ENCODE measurements around the gene GALNS. TPM values are rescaled to one million over a fixed set of nuclear protein-coding genes. Genes with fewer than 3 reads are reported as not detected.

Gene GALNS
- total RNA-seq, 1 experiment from 2014 or later, result 81.6 TPM

- no peak overlapping the region for H3K27ac ChIP-seq (ENCODE audit: low read length)
- in situ Hi-C loops (cut with HindIII; ENCODE audit: low pct_unique_long_range_greater_than_20kb, low sequenced_read_pairs), result no loop called here
- ATAC-seq, result no peak
These were observed 38.2 kb downstream of the GALNS start for GRCh38 chr16:88818575-88818874.

GRCh38 chr16:88817785-88818574 lies 38.8 kb downstream of the GALNS start:
- BruUV-seq (replicated peaks), result no TSS peak
- Histone ChIP-seq H3K4me3 (ENCODE audit: low read depth in 2 of 2, low read length in 2 of 2) (no peak overlapping the region), H3K27me3 (ENCODE audit: control insufficient read depth, insufficient read depth, low read length) (no peaks in the 10 kb centered on the region), H3K9me3 (ENCODE audit: control insufficient read depth, insufficient read depth, low read depth, low read length) (no peaks in the 10 kb centered on the region), H3K4me1 (ENCODE audit: control insufficient read depth, insufficient read depth, low read length) (no peaks in the 10 kb centered on the region; the same call in 1 of the 2 replicates), H3K36me3 (ENCODE audit: control insufficient read depth, insufficient read depth, low read length) (no peaks in the 10 kb centered on the region), H3K27ac (ENCODE audit: low read length) (no peak overlapping the region)
- DNase-seq (ENCODE audit: low read depth, low spot score) (no peak), ATAC-seq (no peak)
- no peak for TF ChIP-seq CTCF (IDR thresholded peaks at IDR 0.05)
- no peak for TF ChIP-seq REST (IDR thresholded peaks at IDR 0.05; ENCODE audit: insufficient read depth in 1 of 2, low read depth in 2 of 2, low read length in 1 of 2)
- TF ChIP-seq POLR2AphosphoS5 (IDR thresholded peaks at IDR 0.05; ENCODE audit: low read depth, low read length), result no peak; the same call in 1 of the 2 replicates
- TF ChIP-seq SIN3A (IDR thresholded peaks at IDR 0.05; ENCODE audit: borderline replicate concordance, insufficient read depth, low read depth, low read length), result no peak
- no peak for TF ChIP-seq TCF7L2 (IDR thresholded peaks at IDR 0.05; ENCODE audit: low read depth, low read length)
- intact Hi-C loops (cut with micrococcal nuclease; ENCODE audit: unreplicated experiment), result loop anchor here (10.0 kb wide), 1 partner anchor 347 kb away; no protein-coding TSS in a partner anchor
- in situ Hi-C loops (cut with HindIII; ENCODE audit: low pct_unique_long_range_greater_than_20kb, low sequenced_read_pairs), result no loop called here
- ChIA-PET CTCF (no interaction called here), POLR2A (no interaction called here)

More at GRCh38 chr16:88818575-88818874, 38.2 kb downstream of the GALNS start:
- no peaks in the 10 kb centered on the region for H3K27me3 ChIP-seq (ENCODE audit: control insufficient read depth, insufficient read depth, low read length)
- TF ChIP-seq POLR2AphosphoS5 (IDR thresholded peaks at IDR 0.05; ENCODE audit: low read depth, low read length) (no peak), TCF7L2 (IDR thresholded peaks at IDR 0.05; ENCODE audit: low read depth, low read length) (no peak)
- POLR2A ChIA-PET, result no interaction called here
- BruUV-seq (replicated peaks), result no TSS peak
- no peaks in the 10 kb centered on the region for H3K36me3 ChIP-seq (ENCODE audit: control insufficient read depth, insufficient read depth, low read length)
- no peaks in the 10 kb centered on the region for H3K9me3 ChIP-seq (ENCODE audit: control insufficient read depth, insufficient read depth, low read depth, low read length)
- no peak overlapping the region for H3K4me3 ChIP-seq (ENCODE audit: low read depth in 2 of 2, low read length in 2 of 2)
- no peak for DNase-seq (ENCODE audit: low read depth, low spot score)
- no peaks in the 10 kb centered on the region; the same call in 1 of the 2 replicates for H3K4me1 ChIP-seq (ENCODE audit: control insufficient read depth, insufficient read depth, low read length)
- CTCF ChIA-PET, result no interaction called here
- intact Hi-C loops (cut with micrococcal nuclease; ENCODE audit: unreplicated experiment), result loop anchor here (10.0 kb wide), 1 partner anchor 346 kb away; no protein-coding TSS in a partner anchor

All from Panc1 (cell line).